NCI-H1930 (cell line): ENCODE measurements around the gene ACTR2.
"Not testable (repeated sequence)": the region's sequence is repeated elsewhere in the genome, so short reads cannot be mapped to it uniquely, and the experiment has no call there.

Source experiments
- DNase-seq, 2 experiments: peaks; one replicate each; lab custom pipeline; 2025; lab: John Stamatoyannopoulos, UW

The ACTR2 gene

GRCh38 chr2:65227456-65228262 is at the start of gene ACTR2:
TSS of gene ACTR2 (plus strand) at chr2:65227831. CDS start at chr2:65227910, 79 bp downstream.
- peak; percentile 80 to 92 for DNase-seq

GRCh38 chr2:65182570-65182969 is 45.1 kb upstream of the ACTR2 start:
- no peak for DNase-seq

- DNase-seq: not testable (repeated sequence)
Observed at GRCh38 chr2:65183406-65183805, 44.2 kb upstream of the ACTR2 start.

- no peak for DNase-seq
Observed at GRCh38 chr2:65185012-65185411, 42.6 kb upstream of the ACTR2 start.

GRCh38 chr2:65186093-65186868 is 41.4 kb upstream of the ACTR2 start:
- DNase-seq: no peak

GRCh38 chr2:65186872-65187851 is 40.5 kb upstream of the ACTR2 start:
- DNase-seq: peak; percentile 16 to 30

GRCh38 chr2:65193446-65193845 is 34.2 kb upstream of the ACTR2 start:
- no peak for DNase-seq

- no peak for DNase-seq
Observed at GRCh38 chr2:65198737-65199136, 28.9 kb upstream of the ACTR2 start.

- no peak for DNase-seq
Observed at GRCh38 chr2:65199166-65199565, 28.5 kb upstream of the ACTR2 start.

- DNase-seq: no peak
Observed at GRCh38 chr2:65199891-65200290, 27.7 kb upstream of the ACTR2 start.

- no peak for DNase-seq
Observed at GRCh38 chr2:65204461-65205210, 23.0 kb upstream of the ACTR2 start.

GRCh38 chr2:65212115-65212514 is 15.5 kb upstream of the ACTR2 start:
- no peak for DNase-seq

- DNase-seq: no peak
Observed at GRCh38 chr2:65212619-65213018, 15.0 kb upstream of the ACTR2 start.

GRCh38 chr2:65213035-65213434 is 14.6 kb upstream of the ACTR2 start:
- no peak for DNase-seq

- DNase-seq: no peak
Observed at GRCh38 chr2:65214361-65214760, 13.3 kb upstream of the ACTR2 start.

GRCh38 chr2:65214843-65215242 is 12.8 kb upstream of the ACTR2 start:
- DNase-seq: no peak

GRCh38 chr2:65215946-65216345 is 11.7 kb upstream of the ACTR2 start:
- no peak for DNase-seq

GRCh38 chr2:65220432-65221131 is 7.0 kb upstream of the ACTR2 start:
- DNase-seq: no peak

- DNase-seq: not testable (repeated sequence)
Observed at GRCh38 chr2:65221275-65221674, 6.4 kb upstream of the ACTR2 start.

GRCh38 chr2:65227020-65227455 is 593 bp upstream of the ACTR2 start:
- no peak for DNase-seq
